GM12878 (cell line): Measurements from ENCODE around the gene NFIX. TPM values are rescaled to one million over a fixed set of nuclear protein-coding genes. Genes with fewer than 3 reads are reported as not detected.

Experiments used
- BCL11A ChIP-seq: IDR thresholded peaks from 2 replicates; pipeline ENCODE4 v1.6.1; 2011; ENCODE audit warnings: low read depth, low read length
- CBX3 ChIP-seq: fragments of 200-600 bp; sonication (generic); IDR thresholded peaks from 2 replicates; pipeline ENCODE4 v1.6.1; 2016; ENCODE audit warnings: low read depth, borderline replicate concordance
- ETV6 ChIP-seq, 2 experiments: fragments of 450-650 bp in 1 of 2; IDR thresholded peaks in 1 of 2; conservative IDR thresholded peaks in 1 of 2; 2 replicates each; pipeline ENCODE4 v1.6.1; 2014; ENCODE audit warnings: antibody characterized with exemption in 1 of 2, borderline replicate concordance in 1 of 2, low read depth in 1 of 2, mild to moderate bottlenecking in 1 of 2, moderate library complexity in 1 of 2
- KLF5 ChIP-seq: fragments of 450-650 bp; IDR thresholded peaks from 2 replicates; pipeline ENCODE4 v1.6.1; 2014; ENCODE audit warnings: mild to moderate bottlenecking; ENCODE audit not compliant: partially characterized antibody
- MTA2 ChIP-seq: fragments of 450-650 bp; IDR thresholded peaks from 2 replicates; pipeline ENCODE4 v1.6.1; 2016; ENCODE audit warnings: low read depth, mild to moderate bottlenecking, moderate library complexity
- NBN ChIP-seq: fragments of 450-650 bp; IDR thresholded peaks from 2 replicates; pipeline ENCODE4 v1.6.1; 2016
- NFYA ChIP-seq: IDR thresholded peaks from 2 replicates; pipeline ENCODE4 v1.6.1; 2011; ENCODE audit warnings: low read depth, mild to moderate bottlenecking, low read length, improper control_type of control experiment, borderline replicate concordance
- NR2C2 ChIP-seq: IDR thresholded peaks from 2 replicates; pipeline ENCODE4 v1.6.1; 2011; ENCODE audit warnings: borderline replicate concordance, low read depth; ENCODE audit not compliant: control insufficient read depth, insufficient read length
- PAX8 ChIP-seq: fragments of 450-650 bp; IDR thresholded peaks from 2 replicates; pipeline ENCODE4 v1.6.1; 2017; ENCODE audit warnings: mild to moderate bottlenecking, moderate library complexity
- RFX5 ChIP-seq: IDR thresholded peaks from 2 replicates; pipeline ENCODE4 v1.6.1; 2011; ENCODE audit warnings: low read depth, low read length, improper control_type of control experiment
- TCF3 ChIP-seq: IDR thresholded peaks from 2 replicates; pipeline ENCODE4 v1.6.1; 2012; ENCODE audit warnings: low read depth, mild to moderate bottlenecking, low read length, borderline replicate concordance; ENCODE audit not compliant: insufficient read depth
- ZNF24 ChIP-seq: fragments of 450-650 bp; IDR thresholded peaks from 2 replicates; pipeline ENCODE4 v1.6.1; 2017; ENCODE audit warnings: antibody characterized with exemption, mild to moderate bottlenecking
- ZNF384 ChIP-seq: IDR thresholded peaks from 2 replicates; pipeline ENCODE4 v1.6.1; 2012; ENCODE audit warnings: low read depth, mild to moderate bottlenecking, low read length, improper control_type of control experiment, borderline replicate concordance
- polyA plus RNA-seq, 11 experiments: library from polyadenylated mRNA; depleted of rRNA in 4 of 11; unstranded in 6 of 11; stranded (reverse) in 5 of 11; fragments of >200 nt; fragmentation: Nextera tagmentation in 4 of 11; fragmentation: Illumina TruSeq in 1 of 11; extraction: Ambion mirVana in 4 of 11; extraction: Trizol in 1 of 11; gene quantifications; 1 replicate in 1 of 11; 2 replicates in 10 of 11; pipeline versions ENCODE4 v1.2.1 to v1.2.3, GENCODE V29; 2011 to 2016; ENCODE audit warnings: inconsistent platforms in 2 of 11, missing spikeins in 2 of 11, low read depth in 1 of 11
- total RNA-seq, 4 experiments: library from RNA; depleted of rRNA in 3 of 4; stranded (reverse); fragments of >200 nt in 3 of 4; fragmentation: Illumina TruSeq in 1 of 4; extraction: Trizol in 1 of 4; gene quantifications; 2 replicates each; pipeline versions ENCODE4 v1.2.1 to v1.2.3, GENCODE V29; 2013 to 2021
- TF ChIP-seq, protein P1 (sequence below): IDR thresholded peaks from 2 replicates; pipeline ENCODE4 v1.6.1; 2011; ENCODE audit warnings: mild to moderate bottlenecking, low read depth, low read length, moderate library complexity; ENCODE audit not compliant: insufficient replicate concordance
- TF ChIP-seq, protein P2 (sequence below): IDR thresholded peaks from 2 replicates; pipeline ENCODE4 v1.6.1; 2012; ENCODE audit warnings: mild to moderate bottlenecking, low read depth, low read length

Gene NFIX
- total and polyA plus RNA-seq, 10 of the 15 experiments (the other 5 are each of a cell fraction or from before 2014, with no cell fraction given) = 0.02 to 2.2 (median 0.28) TPM

DNA sequence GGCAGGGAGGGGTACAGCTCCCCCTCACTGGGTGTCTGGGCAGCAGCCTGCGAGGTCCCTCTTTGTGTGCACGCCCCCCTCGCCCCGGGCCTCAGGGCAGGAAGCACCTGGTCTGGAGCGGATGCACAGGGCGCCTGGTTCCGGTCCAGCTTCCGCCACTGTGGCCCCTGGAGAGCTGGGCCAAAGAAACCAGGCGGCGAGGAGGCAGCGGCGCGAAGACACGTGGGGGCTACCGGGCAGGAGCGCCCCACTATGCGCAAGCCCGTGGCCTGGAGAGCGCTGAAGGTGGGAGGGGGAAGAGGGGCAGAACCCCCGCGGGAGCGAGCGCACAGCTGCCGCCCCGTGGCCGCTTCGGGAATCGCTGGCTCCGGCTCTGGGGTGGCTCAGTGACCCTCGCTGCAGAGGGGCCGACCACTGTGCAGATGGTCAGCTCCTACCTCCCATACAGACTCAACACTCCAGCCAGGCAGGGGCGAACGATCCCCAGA, 109.1 kb downstream of the NFIX start (continued):
- TF ChIP-seq, protein P1, sequence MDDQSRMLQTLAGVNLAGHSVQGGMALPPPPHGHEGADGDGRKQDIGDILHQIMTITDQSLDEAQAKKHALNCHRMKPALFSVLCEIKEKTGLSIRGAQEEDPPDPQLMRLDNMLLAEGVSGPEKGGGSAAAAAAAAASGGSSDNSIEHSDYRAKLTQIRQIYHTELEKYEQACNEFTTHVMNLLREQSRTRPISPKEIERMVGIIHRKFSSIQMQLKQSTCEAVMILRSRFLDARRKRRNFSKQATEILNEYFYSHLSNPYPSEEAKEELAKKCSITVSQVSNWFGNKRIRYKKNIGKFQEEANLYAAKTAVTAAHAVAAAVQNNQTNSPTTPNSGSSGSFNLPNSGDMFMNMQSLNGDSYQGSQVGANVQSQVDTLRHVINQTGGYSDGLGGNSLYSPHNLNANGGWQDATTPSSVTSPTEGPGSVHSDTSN = no peak
- TF ChIP-seq NBN = peak; percentile 66; the same call in 1 of the 2 replicates
- peak; percentile 65 for TF ChIP-seq KLF5
- no peak for TF ChIP-seq PAX8
- no peak for TF ChIP-seq ZNF24
- TF ChIP-seq ETV6 (conservative IDR thresholded peaks at IDR 0.05 in 1 of 2, IDR thresholded peaks at IDR 0.05 in 1 of 2; ENCODE audit: borderline replicate concordance in 1 of 2, low read depth in 1 of 2) = peak in 1 of 2 experiments; percentile 93; a peak in 2 of 4 replicates
- no peak for TF ChIP-seq NFYA
- TF ChIP-seq RFX5 = no peak
- TF ChIP-seq ZNF384 = no peak
- no peak for TF ChIP-seq NR2C2
- TF ChIP-seq BCL11A = 0 out of 2 replicates have a peak, but pooled peaks have one; percentile 8
- TF ChIP-seq TCF3 = peak; percentile 97
- TF ChIP-seq, protein P2, sequence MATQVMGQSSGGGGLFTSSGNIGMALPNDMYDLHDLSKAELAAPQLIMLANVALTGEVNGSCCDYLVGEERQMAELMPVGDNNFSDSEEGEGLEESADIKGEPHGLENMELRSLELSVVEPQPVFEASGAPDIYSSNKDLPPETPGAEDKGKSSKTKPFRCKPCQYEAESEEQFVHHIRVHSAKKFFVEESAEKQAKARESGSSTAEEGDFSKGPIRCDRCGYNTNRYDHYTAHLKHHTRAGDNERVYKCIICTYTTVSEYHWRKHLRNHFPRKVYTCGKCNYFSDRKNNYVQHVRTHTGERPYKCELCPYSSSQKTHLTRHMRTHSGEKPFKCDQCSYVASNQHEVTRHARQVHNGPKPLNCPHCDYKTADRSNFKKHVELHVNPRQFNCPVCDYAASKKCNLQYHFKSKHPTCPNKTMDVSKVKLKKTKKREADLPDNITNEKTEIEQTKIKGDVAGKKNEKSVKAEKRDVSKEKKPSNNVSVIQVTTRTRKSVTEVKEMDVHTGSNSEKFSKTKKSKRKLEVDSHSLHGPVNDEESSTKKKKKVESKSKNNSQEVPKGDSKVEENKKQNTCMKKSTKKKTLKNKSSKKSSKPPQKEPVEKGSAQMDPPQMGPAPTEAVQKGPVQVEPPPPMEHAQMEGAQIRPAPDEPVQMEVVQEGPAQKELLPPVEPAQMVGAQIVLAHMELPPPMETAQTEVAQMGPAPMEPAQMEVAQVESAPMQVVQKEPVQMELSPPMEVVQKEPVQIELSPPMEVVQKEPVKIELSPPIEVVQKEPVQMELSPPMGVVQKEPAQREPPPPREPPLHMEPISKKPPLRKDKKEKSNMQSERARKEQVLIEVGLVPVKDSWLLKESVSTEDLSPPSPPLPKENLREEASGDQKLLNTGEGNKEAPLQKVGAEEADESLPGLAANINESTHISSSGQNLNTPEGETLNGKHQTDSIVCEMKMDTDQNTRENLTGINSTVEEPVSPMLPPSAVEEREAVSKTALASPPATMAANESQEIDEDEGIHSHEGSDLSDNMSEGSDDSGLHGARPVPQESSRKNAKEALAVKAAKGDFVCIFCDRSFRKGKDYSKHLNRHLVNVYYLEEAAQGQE = no peak
- TF ChIP-seq CBX3 = no peak
- TF ChIP-seq MTA2 = no peak; the same call in 1 of the 2 replicates
